GM12892 (cell line): ENCODE results near the gene PRMT2.

Experiments
- POLR2A ChIP-seq: IDR thresholded peaks from 2 replicates; pipeline ENCODE4 v1.6.1; 2011; ENCODE audit warnings: low read depth, low read length, control low read depth
- POLR2AphosphoS5 ChIP-seq: IDR thresholded peaks from 2 replicates; pipeline ENCODE4 v1.6.1; 2011; ENCODE audit warnings: low read depth, low read length, control low read depth
- TAF1 ChIP-seq: IDR thresholded peaks from 2 replicates; pipeline ENCODE4 v1.6.1; 2011; ENCODE audit warnings: low read depth, mild to moderate bottlenecking, control low read depth, low read length, borderline replicate concordance

DNA sequence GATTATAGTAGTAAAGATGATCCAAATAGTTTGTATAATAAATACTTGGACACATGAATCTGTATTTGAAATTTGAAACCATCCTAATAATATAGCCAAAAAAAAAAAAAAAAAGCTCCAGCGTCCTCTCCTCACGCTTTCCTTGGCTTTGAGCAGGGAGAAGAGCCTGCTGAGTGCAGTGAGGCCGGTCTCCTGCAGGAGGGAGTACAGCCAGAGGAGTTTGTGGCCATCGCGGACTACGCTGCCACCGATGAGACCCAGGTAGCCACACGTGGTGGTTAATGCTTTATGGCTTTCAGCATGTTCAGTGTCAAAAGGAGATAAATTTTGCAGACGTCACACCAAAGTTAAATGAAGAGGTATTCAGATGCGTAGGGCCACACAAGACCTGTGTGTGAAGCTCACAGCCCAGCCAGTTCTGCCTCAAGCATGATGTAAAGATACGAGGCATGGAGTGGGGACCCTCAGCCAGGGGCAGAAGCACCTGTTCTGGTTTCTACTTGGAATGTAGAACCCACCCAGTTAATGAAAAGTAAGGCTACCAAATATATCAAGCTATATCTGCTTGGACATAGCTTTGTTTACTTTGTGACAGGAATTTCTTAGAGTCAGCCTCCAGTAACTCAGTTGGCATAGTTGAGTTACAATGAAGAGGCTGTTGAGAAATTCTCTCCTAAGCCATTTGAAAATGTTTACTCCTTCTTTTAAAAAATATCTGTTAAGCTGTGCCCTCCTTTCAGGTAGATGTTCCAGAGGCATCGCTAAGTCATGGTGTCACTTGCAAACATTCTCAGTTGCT lies 8.1 kb downstream of the PRMT2 start:
- TF ChIP-seq POLR2AphosphoS5 (no peak), POLR2A (no peak), TAF1 (no peak)
